GM18867 (cell line): ENCODE measurements around the gene PLA2G7.

Source experiments
- ATAC-seq: cut with Tn5 transposase; IDR thresholded peaks from one replicate; pipeline ENCODE4 v1.9.1; 2021; ENCODE audit warnings: mild to moderate bottlenecking, moderate library complexity; ENCODE audit not compliant: unreplicated experiment

Gene PLA2G7

DNA sequence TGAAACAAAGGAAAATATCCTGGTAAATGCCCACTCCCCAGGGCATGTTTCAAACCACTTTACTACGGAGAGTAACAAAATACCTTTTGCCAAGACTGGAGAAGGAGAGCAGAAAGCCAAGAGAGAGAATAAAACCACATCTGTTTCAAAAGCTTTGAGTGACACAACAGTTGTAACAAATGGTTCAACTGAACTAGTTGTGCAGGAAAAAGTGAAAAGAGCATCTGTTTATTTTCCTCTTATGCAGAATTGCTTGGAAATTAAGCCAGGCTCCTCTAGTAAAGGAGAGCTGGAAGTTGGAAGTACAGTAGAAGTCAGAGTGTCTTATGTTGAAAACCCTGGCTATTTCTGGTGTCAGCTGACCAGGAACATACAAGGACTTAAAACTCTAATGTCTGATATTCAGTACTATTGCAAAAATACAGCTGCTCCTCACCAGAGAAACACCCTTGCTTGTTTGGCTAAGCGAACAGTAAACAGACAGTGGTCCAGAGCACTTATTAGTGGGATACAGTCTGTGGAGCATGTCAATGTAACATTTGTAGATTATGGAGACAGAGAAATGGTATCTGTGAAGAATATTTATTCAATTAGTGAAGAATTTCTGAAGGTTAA is 44.9 kb downstream of the PLA2G7 start:
- ATAC-seq = no peak

DNA sequence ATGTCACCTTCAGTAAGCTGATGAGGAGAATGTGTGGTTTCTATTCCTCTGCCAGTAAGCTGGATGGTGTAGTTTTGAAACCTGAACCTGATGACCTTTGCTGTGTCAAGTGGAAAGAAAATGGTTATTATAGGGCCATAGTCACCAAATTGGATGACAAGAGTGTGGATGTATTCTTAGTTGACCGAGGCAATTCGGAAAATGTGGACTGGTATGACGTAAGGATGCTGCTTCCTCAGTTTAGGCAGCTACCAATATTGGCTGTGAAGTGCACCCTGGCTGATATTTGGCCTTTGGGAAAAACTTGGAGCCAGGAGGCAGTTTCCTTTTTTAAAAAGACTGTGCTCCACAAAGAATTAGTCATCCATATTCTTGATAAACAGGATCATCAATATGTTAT is 45.5 kb downstream of the PLA2G7 start:
- no peak for ATAC-seq

DNA sequence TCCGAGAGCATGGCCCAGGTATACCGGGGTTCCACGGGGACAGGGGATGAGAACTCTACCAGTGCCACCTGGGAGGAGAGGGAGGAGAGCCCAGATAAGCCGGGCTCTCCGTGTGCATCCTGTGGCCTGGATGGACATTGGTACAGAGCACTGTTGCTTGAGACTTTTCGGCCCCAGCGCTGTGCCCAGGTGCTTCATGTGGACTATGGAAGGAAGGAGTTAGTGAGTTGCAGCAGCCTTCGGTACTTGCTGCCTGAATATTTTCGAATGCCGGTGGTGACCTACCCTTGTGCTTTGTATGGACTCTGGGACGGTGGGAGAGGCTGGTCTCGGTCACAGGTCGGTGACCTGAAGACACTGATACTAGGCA is 46.2 kb downstream of the PLA2G7 start:
- no peak for ATAC-seq

DNA sequence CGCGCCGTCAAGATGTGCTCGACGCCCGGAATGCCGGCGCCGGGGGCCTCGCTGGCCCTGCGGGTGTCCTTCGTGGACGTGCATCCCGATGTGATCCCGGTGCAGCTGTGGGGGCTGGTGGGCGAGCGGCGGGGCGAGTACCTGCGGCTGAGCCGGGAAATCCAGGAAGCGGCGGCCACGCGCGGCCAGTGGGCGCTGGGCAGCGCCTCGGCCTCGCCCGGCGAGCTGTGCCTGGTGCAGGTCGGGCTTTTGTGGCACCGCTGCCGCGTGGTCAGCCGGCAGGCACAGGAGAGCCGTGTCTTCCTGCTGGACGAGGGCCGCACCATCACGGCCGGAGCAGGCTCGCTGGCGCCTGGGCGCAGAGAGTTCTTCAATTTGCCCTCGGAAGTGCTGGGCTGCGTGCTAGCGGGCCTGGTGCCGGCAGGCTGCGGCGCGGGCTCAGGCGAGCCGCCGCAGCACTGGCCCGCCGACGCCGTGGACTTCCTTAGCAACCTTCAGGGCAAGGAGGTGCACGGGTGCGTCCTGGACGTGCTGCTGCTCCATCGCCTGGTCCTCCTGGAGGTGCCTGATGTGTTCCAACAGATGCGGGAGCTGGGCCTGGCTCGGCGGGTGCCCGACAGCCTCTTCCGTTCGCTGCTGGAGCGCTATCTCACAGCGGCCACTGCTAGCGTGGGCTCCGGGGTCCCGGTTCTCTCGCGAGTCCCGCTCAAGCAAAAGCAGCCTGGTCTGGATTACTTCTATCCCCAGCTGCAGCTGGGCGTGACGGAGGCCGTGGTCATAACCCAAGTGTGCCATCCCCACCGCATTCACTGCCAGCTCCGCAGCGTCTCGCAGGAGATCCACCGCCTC is 46.8 kb downstream of the PLA2G7 start:
- ATAC-seq = no peak

DNA sequence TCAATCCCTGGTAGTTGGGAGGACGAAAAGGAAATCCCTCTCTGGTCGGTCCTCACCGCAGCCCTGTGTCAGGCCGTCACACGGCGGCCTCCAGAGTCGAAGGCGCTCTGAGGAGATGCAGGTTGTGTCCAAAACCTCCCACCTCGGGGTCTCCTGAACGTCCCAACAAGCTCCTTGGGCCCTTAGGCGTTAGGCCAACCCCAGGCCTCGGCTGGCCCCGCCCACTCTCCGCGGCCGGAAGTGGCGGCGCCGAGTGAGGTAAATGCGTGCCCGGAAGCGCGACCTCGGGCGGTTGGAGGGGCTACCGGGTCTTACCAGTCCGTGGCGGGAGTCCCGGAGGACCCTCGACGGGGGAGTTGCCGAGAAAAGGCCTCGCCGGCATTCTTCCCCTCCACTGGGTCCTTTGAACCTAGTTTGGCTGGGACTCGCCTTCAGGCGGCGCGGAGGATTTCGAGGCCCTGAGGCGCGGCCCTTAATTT is 47.5 kb downstream of the PLA2G7 start, which contains the start of gene TDRD6:
Gene TDRD6, plus strand, starts transcription at position 267 of the 479 bp plus-strand sequence. CDS start 244 bp downstream, outside the sequence.
- no peak for ATAC-seq

DNA sequence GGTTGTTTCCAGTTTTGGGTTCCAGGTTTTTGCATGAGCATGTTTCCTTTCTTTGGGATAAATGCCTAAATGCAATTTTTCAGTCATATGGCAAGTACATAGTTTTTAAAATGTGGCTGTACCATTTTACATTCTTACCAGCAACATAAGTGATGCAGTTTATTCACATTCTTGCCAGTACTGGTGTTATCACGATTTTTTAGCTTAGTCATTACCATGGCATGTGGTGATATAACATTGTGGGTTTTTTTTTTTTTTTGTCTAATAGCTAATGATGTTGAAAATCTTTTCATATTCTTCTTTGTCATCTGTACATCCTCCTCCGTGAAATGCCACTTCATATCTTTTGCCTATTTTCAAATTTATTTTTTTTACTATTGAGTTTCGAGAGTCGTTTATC is 50.4 kb downstream of the PLA2G7 start:
- no peak for ATAC-seq

DNA sequence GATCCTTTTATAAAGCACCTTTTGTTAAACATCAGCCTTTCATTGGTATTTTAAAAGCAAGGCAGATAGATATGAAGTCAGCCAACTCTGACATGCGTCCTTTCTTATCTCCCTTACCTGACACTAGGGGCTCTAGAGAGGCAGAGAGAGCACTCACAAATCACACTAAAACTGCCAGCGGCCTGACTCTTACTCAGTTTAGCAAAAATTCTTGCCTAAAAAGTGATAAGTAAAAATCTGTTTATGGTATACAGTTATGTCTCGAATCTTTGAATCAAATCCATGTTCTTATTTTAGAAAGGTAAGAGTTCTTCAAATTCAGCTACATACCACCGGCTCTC is 57.9 kb downstream of the PLA2G7 start:
- ATAC-seq = peak; percentile 68

DNA sequence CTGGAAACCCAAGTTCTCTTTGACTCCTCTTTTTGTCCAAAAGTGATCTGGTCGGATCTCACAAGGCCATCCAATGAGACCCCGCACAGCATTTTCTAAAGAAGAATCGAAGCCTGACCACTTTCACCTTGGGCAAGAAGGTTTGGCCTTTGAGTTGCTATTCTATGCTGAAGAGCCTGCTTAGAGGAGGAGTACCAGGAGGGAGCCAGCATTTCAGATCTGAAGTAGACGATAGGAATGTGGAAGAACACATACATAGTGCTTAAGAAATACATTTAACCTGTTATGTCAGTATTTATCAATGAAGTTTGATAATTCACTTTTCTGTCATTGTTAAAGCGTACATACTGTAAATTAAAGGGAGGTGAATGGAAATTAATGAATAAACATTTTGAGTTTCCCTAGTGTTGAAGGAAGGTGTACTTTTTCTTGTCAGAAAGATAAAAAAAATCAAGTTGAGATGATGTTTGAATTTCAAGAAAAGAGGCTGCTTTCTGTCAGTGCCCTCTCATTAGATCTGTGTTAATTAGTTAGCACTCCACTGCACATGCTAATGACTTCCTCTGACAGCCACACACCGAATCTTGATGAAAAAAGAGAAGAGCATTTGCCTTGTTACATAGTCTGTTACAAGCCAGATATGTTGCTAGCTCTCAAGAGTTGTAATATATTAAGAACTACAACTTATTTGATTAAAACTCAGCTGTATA is 58.4 kb downstream of the PLA2G7 start:
- peak; percentile 35 for ATAC-seq

DNA sequence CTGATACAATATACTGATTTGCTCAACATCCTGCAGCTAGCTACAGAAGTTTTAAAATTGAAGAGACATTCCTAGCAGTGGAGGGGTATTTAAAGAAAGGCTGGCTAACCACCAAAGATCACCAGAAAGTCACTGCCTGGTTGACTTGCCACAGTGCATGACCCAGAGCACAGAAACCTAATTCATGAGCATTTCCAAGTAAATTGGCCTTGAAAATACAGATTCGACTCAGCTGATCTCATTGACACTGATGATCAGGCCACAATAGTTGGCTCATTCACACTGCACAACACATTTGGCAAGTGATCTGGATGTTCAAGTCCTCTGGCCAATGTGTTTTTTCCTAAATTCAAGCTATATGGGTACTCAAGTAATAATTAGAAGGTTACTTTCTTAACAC is 60.8 kb downstream of the PLA2G7 start:
- ATAC-seq = no peak

DNA sequence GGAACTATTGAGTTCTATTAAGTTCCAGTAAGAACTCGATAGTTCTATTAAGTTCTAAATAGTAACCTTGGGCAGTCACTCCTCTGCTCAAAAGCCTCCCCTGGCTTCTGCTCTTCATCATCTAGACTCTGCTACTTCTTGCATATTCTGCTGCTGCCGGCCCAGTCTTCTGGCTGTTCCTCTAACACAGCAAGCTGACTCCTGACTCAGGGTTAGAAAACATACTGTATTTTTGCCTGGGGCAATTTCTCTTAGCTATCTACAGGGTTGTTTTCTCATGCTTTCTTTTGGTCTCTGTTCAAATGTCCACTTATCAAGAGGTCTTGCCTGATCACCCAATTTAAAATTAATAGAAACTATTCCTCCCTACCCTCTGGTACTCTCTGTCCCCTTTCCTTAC is 67.8 kb downstream of the PLA2G7 start:
- ATAC-seq = no peak

DNA sequence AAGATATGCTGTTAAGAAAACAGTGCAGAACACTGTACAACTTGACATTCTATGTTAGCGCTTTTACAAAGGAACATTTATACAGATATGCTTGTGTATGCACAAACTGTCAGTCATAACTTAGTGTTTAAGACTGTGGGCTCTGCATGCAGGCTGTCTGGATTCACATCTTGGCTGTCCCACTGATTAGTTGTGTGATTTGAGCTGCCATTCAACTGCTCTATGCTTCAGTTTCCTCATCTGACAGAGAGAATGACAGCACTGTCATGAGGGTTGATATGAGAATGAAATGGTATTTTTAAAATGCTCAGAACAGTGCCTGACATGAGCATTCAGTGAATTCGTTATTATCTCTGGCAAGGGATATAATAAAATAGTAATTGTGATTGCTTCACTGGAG is 73.7 kb downstream of the PLA2G7 start:
- ATAC-seq = no peak

DNA sequence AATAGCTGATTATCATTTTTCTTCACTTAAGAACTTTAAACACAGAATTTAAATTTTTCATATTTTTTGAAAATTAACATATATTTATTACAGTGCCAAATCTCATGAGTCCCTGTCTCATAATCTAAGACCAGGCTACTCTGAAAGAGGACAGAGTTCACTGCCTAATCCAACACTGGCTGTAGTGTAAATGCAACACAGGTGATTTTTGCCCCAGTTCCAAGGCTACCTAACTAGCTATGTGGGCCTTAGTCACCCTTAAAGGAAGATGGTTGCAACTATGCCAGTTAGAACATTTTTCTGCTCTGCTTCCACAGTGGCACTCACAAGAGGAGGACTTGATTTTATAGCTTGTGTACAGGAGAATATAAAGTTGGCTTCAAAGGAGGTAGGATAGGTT is 77.5 kb downstream of the PLA2G7 start:
- ATAC-seq = no peak

DNA sequence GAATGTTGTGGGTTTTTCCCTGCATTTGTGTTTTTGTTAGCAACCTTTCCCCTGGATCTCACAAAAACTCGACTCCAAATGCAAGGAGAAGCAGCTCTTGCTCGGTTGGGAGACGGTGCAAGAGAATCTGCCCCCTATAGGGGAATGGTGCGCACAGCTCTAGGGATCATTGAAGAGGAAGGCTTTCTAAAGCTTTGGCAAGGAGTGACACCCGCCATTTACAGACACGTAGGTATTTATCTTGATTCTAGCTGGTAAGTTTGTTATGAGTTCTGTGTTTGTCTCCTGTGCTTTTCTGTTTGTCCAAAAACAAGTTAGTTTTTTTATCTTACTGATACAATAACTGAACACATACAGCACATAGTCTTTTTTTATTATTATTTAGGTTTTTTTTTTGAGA is 79.4 kb downstream of the PLA2G7 start:
- ATAC-seq = no peak
